Measurements from ENCODE around the gene ZSCAN10. TPM values are rescaled to one million over a fixed set of nuclear protein-coding genes. Genes with fewer than 3 reads are reported as not detected.

ZSCAN10 gene
- total and polyA plus RNA-seq, 2 donors (not counting 1 experiment from before 2014, with no cell fraction given), result 0.02 TPM; not detected in 1

GRCh38 chr16:3147046-3147756, 48.1 kb upstream of the ZSCAN10 start:
- H3K79me2 ChIP-seq (ENCODE audit: control insufficient read depth, insufficient read depth, low read length), result no peaks in the 10 kb centered on the region
- H4K20me1 ChIP-seq (ENCODE audit: control insufficient read depth, extremely low read depth, insufficient read depth, low read length), result no peaks in the 10 kb centered on the region
- no peak for TF ChIP-seq CTCF (conservative IDR thresholded peaks at IDR 0.05 in 1 of 2, IDR thresholded peaks at IDR 0.05 in 1 of 2; ENCODE audit: low read depth in 1 of 2, low read length in 2 of 2)
- TF ChIP-seq EZH2 (IDR thresholded peaks at IDR 0.05; ENCODE audit: low read length, missing control alignments), result no peak
- H3K9me3 ChIP-seq (ENCODE audit: control insufficient read depth, insufficient read depth, low read depth, low read length), result no peaks in the 10 kb centered on the region
- DNase-seq (ENCODE audit: low read depth in 2 of 2), result no peak
- no peak overlapping the region for H2AFZ ChIP-seq (ENCODE audit: low read length)
- no peaks in the 10 kb centered on the region for H3K4me1 ChIP-seq (ENCODE audit: control insufficient read depth, extremely low read depth, insufficient read depth, low read length)
- H3K4me2 ChIP-seq (ENCODE audit: extremely low read depth, insufficient read depth, low read length), result no peak overlapping the region
- no peak overlapping the region for H3K9ac ChIP-seq (ENCODE audit: insufficient read depth, low read length)
- H3K27ac ChIP-seq (ENCODE audit: insufficient read depth, low read length), result no peak overlapping the region
- H3K36me3 ChIP-seq (ENCODE audit: control insufficient read depth, insufficient read depth, low read length), result peaks cover 3% of the 10 kb centered on the region
- no peaks in the 10 kb centered on the region for H3K27me3 ChIP-seq (ENCODE audit: control insufficient read depth, insufficient read depth, low read length)
- no peak overlapping the region for H3K4me3 ChIP-seq (replicated peaks in 1 of 4; ENCODE audit: control extremely low read depth in 1 of 4, insufficient read depth in 1 of 4, low read depth in 3 of 4, low read length in 4 of 4)

- Histone ChIP-seq H3K4me1 (ENCODE audit: control insufficient read depth, extremely low read depth, insufficient read depth, low read length) (no peaks in the 10 kb centered on the region), H3K9me3 (ENCODE audit: control insufficient read depth, insufficient read depth, low read depth, low read length) (no peaks in the 10 kb centered on the region), H3K27ac (ENCODE audit: insufficient read depth, low read length) (no peak overlapping the region), H3K4me2 (ENCODE audit: extremely low read depth, insufficient read depth, low read length) (no peak overlapping the region), H2AFZ (ENCODE audit: low read length) (no peak overlapping the region), H3K4me3 (replicated peaks in 1 of 4; ENCODE audit: control extremely low read depth in 1 of 4, insufficient read depth in 1 of 4, low read depth in 3 of 4, low read length in 4 of 4) (no peak overlapping the region), H3K9ac (ENCODE audit: insufficient read depth, low read length) (no peak overlapping the region), H3K27me3 (ENCODE audit: control insufficient read depth, insufficient read depth, low read length) (no peaks in the 10 kb centered on the region), H3K36me3 (ENCODE audit: control insufficient read depth, insufficient read depth, low read length) (peaks cover 10% of the 10 kb centered on the region), H4K20me1 (ENCODE audit: control insufficient read depth, extremely low read depth, insufficient read depth, low read length) (no peaks in the 10 kb centered on the region), H3K79me2 (ENCODE audit: control insufficient read depth, insufficient read depth, low read length) (no peaks in the 10 kb centered on the region)
- no peak for DNase-seq (ENCODE audit: low read depth in 2 of 2)
- TF ChIP-seq EZH2 (IDR thresholded peaks at IDR 0.05; ENCODE audit: low read length, missing control alignments), result no peak
- no peak for TF ChIP-seq CTCF (conservative IDR thresholded peaks at IDR 0.05 in 1 of 2, IDR thresholded peaks at IDR 0.05 in 1 of 2; ENCODE audit: low read depth in 1 of 2, low read length in 2 of 2)
Measured at GRCh38 chr16:3145660-3146059, 46.6 kb upstream of the ZSCAN10 start.

GRCh38 chr16:3145151-3145550, 46.1 kb upstream of the ZSCAN10 start:
- no peak for DNase-seq (ENCODE audit: low read depth in 2 of 2)
- TF ChIP-seq CTCF (conservative IDR thresholded peaks at IDR 0.05 in 1 of 2, IDR thresholded peaks at IDR 0.05 in 1 of 2; ENCODE audit: low read depth in 1 of 2, low read length in 2 of 2), result no peak
- no peak for TF ChIP-seq EZH2 (IDR thresholded peaks at IDR 0.05; ENCODE audit: low read length, missing control alignments)
- Histone ChIP-seq H3K4me3 (replicated peaks in 1 of 4; ENCODE audit: control extremely low read depth in 1 of 4, insufficient read depth in 1 of 4, low read depth in 3 of 4, low read length in 4 of 4) (no peak overlapping the region), H3K27ac (ENCODE audit: insufficient read depth, low read length) (no peak overlapping the region), H3K4me1 (ENCODE audit: control insufficient read depth, extremely low read depth, insufficient read depth, low read length) (no peaks in the 10 kb centered on the region), H3K9ac (ENCODE audit: insufficient read depth, low read length) (no peak overlapping the region), H3K36me3 (ENCODE audit: control insufficient read depth, insufficient read depth, low read length) (peaks cover 10% of the 10 kb centered on the region), H3K79me2 (ENCODE audit: control insufficient read depth, insufficient read depth, low read length) (no peaks in the 10 kb centered on the region), H3K27me3 (ENCODE audit: control insufficient read depth, insufficient read depth, low read length) (no peaks in the 10 kb centered on the region), H3K9me3 (ENCODE audit: control insufficient read depth, insufficient read depth, low read depth, low read length) (no peaks in the 10 kb centered on the region), H2AFZ (ENCODE audit: low read length) (no peak overlapping the region), H4K20me1 (ENCODE audit: control insufficient read depth, extremely low read depth, insufficient read depth, low read length) (no peaks in the 10 kb centered on the region), H3K4me2 (ENCODE audit: extremely low read depth, insufficient read depth, low read length) (no peak overlapping the region)
